Cortex of kidney (tissue), 1 donor: Measurements from ENCODE around the gene CPXM2.

Source experiments
- DNase-seq: peaks from one replicate; lab custom pipeline; 2025; lab: John Stamatoyannopoulos, UW

CPXM2 gene

GRCh38 chr10:123870260-123870659, 21.3 kb downstream of the CPXM2 start:
- no peak for DNase-seq

DNA sequence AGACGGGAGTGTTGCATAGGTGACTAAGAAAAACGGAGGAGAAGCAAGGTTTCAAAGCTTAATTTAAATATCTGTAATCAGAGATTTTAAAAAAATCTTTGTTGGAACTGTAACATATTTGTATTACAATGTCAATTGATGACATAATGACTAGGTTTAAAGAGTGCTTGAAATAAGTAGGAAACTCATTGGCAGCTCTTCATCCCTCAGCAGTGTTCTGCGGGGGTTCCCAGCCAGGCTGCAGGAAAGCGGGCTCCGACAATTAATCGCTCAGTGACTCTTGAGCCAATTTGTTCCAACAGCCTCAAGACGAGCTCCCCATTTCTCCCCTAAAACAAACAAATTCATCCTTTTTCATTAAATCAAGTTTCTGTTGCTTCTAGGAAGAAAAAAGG, 22.6 kb downstream of the CPXM2 start:
- no peak for DNase-seq

GRCh38 chr10:123868038-123869019, 23.3 kb downstream of the CPXM2 start:
- DNase-seq = no peak

DNA sequence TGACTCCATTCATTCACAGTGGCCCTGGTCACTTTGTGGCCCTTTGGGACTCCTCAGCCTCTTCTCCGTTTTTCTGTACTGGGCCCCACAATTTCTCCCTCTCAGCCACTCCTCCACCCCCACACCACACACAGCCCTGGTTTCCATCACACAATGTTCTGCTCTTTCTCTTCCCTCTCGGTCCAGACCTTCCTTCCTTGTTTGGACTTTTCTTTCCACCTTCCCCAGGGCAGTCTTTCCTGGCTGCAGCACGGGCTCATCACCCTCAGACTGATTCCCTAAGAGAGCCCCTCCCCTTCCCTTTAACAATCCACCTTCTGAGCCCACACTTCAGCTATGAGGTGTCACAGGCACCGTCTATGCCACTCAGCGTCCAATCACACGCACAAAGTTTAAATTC, 25.7 kb downstream of the CPXM2 start:
- no peak for DNase-seq

GRCh38 chr10:123865350-123865749, 26.3 kb downstream of the CPXM2 start:
- no peak for DNase-seq

- no peak for DNase-seq
These were observed 26.7 kb downstream of the CPXM2 start for GRCh38 chr10:123864923-123865322.

DNA sequence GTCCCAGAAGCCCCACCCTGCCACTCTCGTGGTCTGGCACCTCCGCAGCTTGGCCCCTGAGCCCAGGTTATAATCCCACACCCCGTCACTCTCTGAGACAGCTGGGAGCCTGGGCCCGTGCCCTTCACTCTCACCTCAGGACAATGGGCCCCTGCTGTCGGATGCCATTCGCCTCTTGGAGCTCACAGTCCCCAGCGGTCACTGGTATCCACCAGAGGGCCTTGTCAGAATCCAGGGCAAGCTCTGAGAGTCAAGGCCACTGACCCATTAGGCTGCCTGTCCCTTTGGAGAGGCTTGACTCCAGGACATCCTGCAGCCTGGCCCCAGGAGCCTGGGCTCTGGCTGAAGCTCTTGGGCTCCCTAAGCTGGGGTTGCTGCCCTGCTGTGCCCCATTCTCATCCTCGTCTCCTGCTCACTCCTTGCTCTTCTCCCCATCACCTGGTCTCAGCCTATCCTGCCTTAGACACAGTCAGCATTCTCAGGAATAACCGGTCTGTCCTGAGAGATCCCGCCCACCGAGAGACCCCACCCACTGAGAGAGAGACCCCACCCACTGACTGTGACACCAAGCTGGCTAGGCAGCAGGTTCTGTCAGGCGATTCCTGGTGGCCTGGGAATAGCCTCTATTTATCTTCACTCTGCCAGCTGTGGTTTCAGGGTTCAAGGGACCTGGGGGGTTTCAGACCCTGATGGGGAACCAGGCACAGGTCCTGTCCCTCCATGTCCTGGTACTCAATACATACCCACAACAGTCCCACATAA, 27.7 kb downstream of the CPXM2 start:
- DNase-seq = no peak

DNA sequence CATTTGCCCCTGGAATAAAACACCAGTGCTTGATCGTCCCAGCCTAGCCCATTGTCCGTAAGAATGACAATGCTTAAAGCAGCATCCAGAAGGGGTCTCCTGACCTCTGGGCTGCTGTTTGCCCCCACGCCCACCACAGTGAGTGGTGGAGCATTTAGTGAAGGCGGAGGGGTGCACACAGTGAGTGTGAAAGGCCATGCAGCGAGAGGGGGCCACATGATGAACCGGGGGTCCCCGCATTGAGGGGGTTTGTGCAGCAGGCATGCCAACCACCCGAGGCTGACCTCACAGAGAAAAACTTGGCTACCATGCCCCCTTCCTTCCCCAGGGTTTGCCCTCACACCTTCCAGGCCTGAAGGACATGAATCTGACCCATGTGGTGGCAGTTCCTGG, 28.4 kb downstream of the CPXM2 start:
- no peak for DNase-seq

GRCh38 chr10:123862421-123863182, 29.0 kb downstream of the CPXM2 start:
- DNase-seq = no peak

DNA sequence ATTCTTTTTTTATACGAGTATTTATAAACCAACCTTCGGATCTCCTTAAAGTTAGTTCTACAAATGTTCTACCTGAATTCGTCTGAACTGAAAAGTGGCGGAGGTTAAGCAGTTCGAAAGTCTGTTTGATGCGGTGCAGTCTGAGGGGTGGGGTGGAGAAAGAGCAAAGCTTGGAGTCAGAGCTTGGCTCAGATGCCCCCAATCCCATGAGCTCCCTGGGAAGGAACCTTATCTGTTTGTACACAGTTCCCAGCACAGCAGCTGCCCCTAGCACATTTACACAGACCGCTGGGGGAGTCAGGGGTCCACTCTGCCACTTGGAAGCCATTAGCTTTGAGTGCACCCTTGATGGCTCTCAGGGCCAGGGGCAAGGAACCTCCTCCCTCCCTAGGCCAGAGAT, 30.8 kb downstream of the CPXM2 start:
- DNase-seq = no peak

DNA sequence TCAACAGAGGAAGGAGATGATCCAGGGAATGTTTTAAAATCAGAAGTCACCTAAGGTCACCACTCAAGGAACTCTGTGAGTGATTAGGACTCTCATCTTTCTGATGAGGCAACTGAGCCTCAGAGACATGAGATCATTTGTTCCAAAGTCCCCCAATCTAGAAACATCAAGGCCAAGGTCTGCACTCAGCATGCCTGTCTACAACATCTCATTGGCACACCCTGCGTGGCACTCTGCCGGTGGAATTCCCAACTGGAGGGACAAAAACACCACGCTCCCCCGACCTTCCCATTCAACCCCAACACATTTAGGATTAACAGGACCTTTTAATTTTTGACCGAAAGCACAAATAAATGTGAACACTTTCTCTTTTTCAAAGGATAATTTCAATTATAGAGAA, 31.4 kb downstream of the CPXM2 start:
- DNase-seq = no peak

DNA sequence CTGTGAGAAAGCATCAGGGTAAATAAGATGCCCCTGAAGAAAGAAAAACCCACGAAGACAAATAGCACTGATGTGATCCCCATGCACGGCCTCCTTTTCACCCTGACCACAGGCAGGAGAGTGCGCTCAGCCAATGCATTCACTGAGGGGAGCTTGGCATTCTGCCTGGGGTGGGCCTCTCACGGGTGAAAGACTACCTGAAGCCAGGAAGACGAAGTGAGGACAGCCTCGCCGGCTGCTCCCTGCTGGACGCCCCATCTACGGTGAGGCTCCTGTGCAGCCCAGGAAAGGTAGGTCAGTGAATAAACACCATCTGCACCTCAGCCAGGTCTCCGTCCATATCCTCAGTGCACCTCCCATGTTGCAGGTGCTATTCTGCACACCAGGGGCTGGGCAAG, 32.0 kb downstream of the CPXM2 start:
- no peak for DNase-seq

GRCh38 chr10:123858907-123859652, 32.5 kb downstream of the CPXM2 start:
- no peak for DNase-seq

DNA sequence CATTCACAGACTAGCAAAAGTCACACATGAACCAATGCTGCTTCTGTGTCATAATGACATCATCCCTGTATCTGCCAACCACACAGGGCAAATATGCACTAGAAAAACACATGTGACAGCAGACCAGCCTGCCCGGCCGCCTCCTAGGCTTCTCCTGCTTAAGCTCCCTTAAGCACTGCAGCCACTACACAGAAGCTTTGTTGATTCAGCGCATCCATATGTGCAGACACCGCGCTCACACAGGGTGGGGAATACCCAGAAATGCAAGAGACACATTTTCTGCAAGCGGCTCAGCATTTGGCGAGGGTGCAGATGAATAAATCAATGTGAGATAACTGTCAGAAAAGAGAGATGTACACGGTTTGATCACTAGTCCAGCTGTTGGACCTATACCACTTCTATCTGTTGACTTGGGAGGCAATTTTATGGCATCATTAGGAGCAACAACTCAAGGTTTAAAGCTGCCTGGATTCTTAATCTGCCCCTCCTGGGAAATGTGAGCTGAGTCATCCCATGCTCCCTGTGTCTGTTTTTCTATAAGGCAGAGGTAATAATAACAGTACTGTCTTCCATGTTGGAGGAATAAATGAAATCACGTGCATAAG, 33.4 kb downstream of the CPXM2 start:
- DNase-seq = no peak

- no peak for DNase-seq
These were observed 34.0 kb downstream of the CPXM2 start for GRCh38 chr10:123857616-123858015.

DNA sequence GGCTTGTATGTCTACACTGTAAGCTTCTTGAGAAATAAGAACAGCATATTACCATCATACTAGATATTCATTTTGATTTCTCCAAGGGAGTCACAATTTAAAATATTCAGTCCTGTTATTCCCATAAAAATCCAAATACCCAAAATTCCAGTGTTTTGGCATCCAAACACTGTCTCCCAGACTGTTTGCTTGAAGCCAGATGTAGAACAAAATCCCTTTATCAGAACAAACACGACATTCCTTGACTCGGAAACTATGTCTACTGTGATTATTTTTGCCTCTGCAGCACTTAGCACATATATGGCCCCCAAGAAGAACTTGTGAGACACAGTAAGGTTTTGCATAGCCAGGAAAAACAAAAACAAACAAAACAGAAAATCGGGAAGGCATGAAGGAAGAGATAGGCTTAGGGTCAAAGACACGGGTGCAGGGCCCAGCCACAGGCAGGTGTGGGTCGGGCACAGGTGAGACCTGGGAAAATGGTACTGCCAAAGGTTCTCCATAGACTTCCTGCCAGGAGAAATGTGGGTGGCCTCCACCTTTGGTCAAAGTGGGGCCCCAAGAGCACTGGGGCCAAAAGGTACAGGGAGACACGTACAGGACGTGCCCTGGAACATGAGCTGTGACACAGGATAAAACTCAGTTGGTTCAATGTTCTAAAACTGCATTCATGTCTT, 36.5 kb downstream of the CPXM2 start:
- no peak for DNase-seq

DNA sequence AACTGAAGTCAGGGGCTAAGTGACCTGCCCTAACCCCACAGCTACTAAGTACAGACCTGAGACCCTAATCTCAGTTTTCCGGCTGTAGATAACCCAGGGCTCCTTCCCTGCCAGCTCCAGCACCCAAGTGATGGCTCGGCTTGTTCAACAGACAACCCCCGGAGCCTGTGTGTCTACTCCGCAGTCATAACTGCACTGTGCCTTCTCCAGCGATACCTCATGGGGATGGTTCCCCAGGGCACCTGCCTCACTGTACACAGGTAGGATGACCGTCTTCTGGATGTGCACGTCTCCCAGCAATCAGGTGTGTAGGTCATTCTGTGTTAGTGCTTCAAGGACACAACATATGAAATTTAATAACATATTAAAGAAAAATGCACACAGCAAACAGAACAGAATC, 37.1 kb downstream of the CPXM2 start:
- no peak for DNase-seq

DNA sequence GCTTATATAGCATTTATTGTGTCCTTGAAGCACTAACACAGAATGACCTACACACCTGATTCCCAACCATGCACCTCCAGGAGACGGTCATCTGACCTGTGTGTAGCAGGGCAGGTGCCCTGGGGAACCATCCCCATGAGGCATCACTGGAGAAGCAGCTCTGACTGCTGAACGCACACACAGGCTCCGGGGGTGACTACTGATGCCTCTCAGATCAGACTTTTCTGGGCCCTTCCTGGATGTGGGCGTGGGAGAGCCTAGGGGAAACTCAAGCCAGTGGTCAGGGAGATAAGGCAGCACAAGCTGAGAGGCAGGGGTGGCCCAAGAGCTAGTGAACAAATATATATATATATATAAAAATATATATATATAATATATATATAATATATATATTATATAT, 37.6 kb downstream of the CPXM2 start:
- DNase-seq = no peak

DNA sequence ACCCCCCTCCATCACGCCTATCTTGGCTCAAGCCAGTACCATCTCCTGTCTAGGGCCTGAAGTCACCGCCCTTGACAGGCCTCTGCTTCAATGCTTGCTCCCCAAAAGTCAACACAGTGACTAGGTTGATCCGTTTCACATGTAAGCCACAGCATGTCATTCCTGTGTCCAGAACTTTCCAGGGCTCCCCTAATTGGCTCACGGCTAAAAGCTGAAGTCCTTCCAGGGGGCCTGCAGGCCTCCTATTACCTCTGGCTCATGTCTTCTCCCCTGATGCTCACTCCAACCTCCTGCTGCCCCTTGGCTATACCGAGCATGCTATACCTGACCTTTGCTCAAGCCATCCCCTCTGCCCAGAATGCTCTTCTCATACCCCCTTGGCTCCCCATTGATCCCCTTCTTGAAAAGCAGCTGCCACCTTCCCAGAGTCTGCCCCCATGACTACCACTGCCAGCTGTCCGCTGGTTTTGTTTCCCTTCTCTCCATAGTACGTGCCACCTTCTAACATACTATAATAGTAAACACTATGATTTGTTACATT, 39.1 kb downstream of the CPXM2 start:
- no peak for DNase-seq
